ENCODE measurements around the gene APLP2.

DNA sequence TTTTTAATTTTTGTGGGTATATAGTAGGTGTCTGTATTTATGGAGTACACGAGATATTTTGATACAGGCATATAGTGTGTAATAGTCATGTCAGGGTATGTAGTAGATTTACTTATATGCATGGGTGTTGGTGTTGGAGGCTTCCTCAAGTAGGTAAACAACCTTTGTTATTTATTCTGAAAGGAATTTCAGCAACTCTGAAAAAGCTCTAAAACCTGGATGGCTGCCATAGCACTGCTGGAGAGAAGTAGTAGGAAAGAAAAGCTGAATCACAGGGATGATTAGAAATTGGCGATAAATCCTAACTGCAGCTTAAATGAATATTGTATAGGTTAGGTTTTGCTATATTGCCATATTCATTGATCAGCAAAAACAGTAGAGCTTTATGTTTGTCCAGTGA lies 45.5 kb downstream of the APLP2 start:
- TF ChIP-seq, protein P1, sequence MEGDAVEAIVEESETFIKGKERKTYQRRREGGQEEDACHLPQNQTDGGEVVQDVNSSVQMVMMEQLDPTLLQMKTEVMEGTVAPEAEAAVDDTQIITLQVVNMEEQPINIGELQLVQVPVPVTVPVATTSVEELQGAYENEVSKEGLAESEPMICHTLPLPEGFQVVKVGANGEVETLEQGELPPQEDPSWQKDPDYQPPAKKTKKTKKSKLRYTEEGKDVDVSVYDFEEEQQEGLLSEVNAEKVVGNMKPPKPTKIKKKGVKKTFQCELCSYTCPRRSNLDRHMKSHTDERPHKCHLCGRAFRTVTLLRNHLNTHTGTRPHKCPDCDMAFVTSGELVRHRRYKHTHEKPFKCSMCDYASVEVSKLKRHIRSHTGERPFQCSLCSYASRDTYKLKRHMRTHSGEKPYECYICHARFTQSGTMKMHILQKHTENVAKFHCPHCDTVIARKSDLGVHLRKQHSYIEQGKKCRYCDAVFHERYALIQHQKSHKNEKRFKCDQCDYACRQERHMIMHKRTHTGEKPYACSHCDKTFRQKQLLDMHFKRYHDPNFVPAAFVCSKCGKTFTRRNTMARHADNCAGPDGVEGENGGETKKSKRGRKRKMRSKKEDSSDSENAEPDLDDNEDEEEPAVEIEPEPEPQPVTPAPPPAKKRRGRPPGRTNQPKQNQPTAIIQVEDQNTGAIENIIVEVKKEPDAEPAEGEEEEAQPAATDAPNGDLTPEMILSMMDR (IDR thresholded peaks at IDR 0.05) = no peak
- no peak for TF ChIP-seq POLR2A (IDR thresholded peaks at IDR 0.05)

Data from Peyer's patch (tissue), 4 donors.